HT1080 (cell line): Measurements from ENCODE around the gene TNRC6B. TPM values are rescaled to one million over a fixed set of nuclear protein-coding genes. Genes with fewer than 3 reads are reported as not detected.
"Not testable (repeated sequence)": the region's sequence is repeated elsewhere in the genome, so short reads cannot be mapped to it uniquely, and the experiment has no call there.

ENCODE experiments used
- DNase-seq: peaks from one replicate; pipeline ENCODE4 v3.0.0-alpha.2; 2015; ENCODE audit warnings: low read depth
- polyA plus RNA-seq, 2 experiments: library from polyadenylated mRNA; depleted of rRNA; stranded (reverse); fragments of >200 nt; gene quantifications; 2 replicates each; pipeline ENCODE4 v1.2.3, GENCODE V29; 2015
- total RNA-seq: library from RNA; depleted of rRNA; stranded (reverse); fragments of >200 nt; shearing (Covaris generic); gene quantifications from 2 replicates; pipeline ENCODE4 v1.2.3, GENCODE V29; 2014; rRNA removed

The TNRC6B gene
- 13.7 and 19.3 TPM in 2 replicates for total RNA-seq
- 5.1 and 7.8 TPM in 2 replicates for polyA plus RNA-seq (2015; cell fraction: cytosol; rRNA removed)
- 12.9 and 28.3 TPM in 2 replicates for polyA plus RNA-seq (2015; cell fraction: nucleus; rRNA removed)

GRCh38 chr22:40177738-40178416 lies at the start of gene TNRC6B:
Gene TNRC6B, plus strand, starts transcription at chr22:40177925. Its CDS starts 211 bp downstream, at chr22:40178136.
- peak; percentile 96 for DNase-seq

GRCh38 chr22:40128989-40129388 lies 48.7 kb upstream of the TNRC6B start:
- no peak for DNase-seq

GRCh38 chr22:40137132-40137531 lies 40.6 kb upstream of the TNRC6B start:
- no peak for DNase-seq

DNA sequence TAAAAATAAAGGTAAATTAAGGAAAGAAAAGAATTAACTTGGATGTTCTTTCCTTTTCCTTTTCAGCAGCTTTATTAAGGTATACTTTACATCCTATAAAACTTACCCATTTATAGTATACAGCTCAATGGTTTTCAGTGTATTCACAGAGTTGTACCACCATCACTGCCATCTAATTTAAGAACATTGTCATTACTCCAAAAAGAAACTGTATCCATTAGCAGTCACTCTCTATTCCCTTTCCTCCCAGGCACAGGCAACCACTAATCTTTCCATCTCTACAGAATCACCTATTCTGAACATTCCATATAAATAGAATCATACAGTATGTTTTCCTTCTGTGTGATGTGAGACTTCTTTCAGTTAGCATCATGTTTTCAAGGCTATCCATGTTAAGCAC lies 38.9 kb upstream of the TNRC6B start:
- DNase-seq: no peak

DNA sequence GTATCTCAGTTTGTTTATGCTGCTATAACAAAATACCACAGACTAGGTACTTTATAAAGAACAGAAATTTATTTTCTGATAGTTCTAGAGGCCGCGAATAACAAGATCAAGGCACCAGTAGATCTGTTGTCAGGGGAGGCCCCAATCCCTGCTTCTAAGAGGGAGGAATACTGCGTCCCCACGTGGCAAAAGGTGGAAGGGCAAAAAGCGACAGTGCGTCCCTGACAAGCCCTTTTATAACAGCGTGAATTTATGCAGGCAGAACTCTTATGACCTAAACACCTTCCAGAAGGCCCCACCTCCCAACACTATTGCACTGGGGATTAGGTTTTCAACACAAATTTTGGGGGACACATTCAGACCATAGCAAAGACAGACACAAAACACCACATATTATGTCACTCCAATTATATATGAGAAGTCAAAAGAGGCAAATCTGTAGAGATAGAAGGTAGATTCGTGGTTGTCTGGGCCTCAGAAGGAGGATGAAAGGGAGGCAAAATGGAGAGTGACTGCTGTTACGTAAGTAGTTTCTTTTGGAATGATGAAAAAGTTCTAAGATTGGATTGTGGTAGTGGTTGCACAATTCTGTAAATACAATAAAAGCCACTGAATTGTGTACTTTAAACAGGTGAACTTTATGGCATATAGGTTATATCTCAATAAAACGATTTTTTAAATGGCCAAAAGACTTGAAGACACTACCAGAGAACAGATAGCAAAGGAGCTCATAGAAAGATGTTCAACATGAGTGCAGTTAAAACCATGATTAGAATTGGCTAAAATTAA lies 30.1 kb upstream of the TNRC6B start:
- no peak for DNase-seq

DNA sequence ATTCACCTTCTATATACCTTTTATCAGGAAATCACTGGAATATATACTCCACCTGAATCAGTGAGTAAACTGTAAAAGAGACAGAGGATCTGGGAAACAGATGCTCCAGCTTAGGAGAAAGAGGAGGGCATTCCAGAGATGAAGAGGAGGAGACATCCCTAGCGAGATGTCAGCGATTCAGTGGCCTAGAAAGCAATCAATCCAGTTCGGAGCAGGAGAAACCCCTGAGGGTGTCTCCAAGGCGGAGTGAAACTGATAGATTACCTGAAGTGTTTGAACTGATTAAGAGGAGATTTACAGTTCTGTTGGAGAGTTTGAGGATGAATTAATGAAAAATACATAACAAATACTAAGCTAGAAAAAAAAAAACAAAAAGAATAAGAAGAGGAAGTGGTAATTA lies 24.5 kb upstream of the TNRC6B start:
- no peak for DNase-seq

DNA sequence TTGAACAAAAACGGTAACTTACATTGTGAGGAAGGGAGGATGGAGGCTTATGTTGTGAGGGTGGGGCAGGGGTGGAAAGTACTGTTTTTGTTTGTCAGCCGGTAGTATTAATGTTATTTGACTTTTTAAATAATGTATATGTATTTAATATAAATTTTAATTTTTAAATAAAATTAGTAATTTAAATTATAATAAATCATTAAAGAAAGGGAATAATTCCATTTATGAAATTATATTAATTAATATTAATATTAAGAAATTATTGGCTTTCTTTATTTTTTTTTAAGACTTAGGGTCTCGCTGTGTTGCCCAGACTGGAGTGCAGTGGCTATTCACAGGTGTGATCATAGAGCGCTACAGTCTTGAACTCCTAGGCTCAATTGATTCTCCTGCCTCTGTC lies 24.0 kb upstream of the TNRC6B start:
- no peak for DNase-seq

- DNase-seq: peak; percentile 70
These were observed 21.7 kb upstream of the TNRC6B start for GRCh38 chr22:40156001-40156516.

DNA sequence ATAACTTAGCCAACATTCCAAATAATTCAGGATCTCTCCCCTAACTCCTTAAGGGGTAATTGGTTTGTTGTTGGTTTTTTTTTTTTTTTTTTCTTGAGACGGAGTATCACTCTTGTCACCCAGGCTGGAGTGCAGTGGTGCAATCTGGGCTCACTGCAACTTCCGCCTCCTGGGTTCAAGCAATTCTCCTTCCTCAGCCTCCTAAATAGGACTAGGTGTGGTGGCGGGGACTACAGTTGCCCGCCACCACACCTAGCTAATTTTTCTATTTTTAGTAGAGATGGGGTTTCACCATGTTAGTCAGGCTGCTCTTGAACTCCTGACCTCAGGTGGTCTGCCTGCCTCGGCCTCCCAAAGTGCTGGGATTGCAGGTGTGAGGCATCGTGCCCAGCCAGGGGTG lies 21.0 kb upstream of the TNRC6B start:
- DNase-seq: not testable (repeated sequence)

GRCh38 chr22:40157330-40157945 lies 20.3 kb upstream of the TNRC6B start:
- no peak for DNase-seq

DNA sequence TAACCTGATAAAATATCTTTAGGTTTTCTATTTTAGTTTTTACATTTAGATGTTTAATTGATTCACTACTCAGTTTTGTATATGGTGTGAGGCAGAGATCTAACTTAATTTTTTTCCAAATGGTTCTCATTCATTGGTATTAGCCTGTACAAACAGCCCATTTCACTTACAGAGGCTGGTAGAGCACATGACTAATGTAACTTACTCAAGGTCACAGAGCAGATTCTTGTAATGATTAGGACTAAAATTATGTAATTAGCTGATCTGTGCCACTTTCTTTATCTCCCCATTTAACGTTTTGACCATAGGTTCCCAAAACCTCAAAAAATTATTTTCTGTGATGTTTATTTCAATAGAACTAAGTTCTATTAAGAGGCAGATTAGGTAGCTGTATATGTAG lies 16.5 kb upstream of the TNRC6B start:
- DNase-seq: no peak

GRCh38 chr22:40165537-40165936 lies 12.2 kb upstream of the TNRC6B start:
- not testable (repeated sequence) for DNase-seq

DNA sequence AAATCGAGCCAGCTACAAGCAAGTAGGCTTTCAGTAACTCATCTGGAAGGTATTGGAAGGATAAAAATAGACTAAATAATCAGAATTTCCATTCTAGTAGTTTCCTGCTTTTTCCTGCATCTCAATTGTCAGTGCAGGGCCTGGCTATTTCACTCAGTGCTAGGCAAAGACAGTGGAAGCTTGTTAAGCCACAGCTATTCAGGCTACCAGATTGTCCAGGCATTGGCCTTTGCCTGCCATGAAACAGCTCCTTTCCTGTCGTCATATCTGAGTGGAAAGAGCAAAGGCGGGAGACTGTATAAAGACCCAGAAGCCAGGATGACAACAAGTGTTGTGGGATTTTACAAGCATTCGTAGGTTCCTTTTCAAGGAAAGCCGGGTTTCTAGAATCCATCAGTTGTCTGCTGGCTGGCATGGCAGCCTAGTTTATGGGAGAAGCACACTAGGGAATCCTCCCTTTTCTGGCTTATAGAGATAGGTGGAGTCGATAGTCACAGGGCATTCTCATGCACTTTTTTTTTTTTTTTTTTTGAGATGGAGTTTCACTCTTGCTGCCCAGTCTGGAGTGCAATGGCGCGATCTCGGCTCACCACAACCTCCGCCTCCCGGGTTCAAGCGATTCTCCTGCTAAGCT lies 2.0 kb upstream of the TNRC6B start:
- no peak for DNase-seq

GRCh38 chr22:40176921-40177737 lies 596 bp upstream of the TNRC6B start:
- DNase-seq: peak; percentile 72

DNA sequence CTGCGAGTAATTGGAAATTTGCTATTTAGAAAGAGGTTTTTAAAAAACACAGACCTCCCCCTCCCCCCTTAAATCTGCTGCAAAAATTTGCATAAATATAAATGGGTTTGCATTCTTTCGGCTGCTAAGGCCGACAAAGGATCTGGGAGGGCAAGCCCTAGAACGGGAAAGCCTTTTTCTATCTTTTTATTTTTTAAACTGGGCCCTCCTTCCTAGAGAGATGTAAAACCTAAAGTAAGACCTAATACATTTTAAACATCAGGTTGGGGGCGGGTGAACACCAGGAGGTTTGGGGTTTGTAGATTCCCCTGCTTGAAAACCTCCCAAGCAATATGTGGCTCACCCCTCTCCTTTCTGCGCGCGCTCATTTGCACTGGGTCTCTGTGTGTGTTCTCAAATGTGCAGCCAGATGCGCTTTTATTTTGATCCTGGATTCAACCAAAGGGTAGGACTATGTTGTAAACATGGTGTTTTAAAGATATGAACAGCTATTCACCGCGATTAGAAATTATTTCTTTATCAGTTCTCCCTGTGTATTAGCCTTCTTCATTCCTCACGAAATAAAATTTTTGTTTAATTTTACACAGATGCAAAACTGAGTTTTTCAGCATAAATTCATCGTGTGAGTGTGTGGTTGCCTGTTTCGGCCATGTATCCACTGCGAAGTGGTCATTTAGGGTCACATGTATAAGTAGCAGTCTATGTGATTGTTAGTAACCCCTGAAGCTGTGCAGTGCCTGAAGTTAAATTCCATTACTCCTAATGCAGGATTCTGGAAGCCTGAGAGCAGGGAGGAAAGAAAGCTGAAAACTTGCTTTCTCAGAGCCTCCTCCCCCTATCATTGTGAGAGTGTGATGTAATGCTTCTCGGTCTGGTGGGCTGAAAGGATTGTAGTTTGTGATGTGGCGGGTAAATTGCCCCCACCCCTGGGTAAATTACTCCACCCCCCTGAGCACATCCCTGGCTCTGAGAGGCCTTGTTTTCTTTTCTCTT lies 988 bp downstream of the TNRC6B start:
- DNase-seq: peak; percentile 42

DNA sequence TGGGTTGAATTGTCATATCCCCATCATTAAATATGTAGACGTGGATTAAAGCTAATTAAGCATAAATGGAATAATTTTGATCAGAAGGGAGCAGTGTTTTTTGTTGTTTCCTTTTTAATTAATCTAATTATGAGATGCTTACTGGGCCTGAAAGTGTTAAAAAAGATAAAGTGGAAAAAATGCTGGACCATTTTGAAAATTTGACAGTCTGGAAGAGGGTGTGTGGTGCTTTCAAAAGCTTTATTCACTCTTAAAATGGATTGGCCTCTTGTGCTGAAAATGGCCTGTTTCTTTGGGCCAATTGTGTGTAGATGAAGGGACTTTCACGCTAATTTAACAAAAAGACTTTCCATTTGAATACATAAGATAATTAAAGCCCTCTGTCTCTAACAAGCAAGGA lies 1.8 kb downstream of the TNRC6B start:
- DNase-seq: no peak

DNA sequence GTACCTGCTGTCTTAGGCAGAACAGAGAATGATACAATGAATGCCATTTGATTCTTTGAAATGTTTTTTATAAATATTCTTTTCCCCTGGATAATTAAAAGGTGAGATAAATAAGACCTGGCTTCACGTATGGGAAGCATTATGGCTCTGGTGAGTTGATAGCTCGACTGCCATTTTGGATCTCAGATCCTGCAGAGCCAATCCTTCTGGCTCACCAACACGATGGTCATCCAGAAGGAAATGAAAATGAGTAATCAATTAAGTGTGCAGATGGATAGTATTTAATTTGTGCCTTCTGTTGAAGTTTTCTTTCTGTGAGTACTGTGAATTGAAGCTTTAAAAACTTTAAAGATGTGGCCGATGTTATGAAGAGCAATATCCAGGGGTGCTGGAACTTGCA lies 2.7 kb downstream of the TNRC6B start:
- no peak for DNase-seq

DNA sequence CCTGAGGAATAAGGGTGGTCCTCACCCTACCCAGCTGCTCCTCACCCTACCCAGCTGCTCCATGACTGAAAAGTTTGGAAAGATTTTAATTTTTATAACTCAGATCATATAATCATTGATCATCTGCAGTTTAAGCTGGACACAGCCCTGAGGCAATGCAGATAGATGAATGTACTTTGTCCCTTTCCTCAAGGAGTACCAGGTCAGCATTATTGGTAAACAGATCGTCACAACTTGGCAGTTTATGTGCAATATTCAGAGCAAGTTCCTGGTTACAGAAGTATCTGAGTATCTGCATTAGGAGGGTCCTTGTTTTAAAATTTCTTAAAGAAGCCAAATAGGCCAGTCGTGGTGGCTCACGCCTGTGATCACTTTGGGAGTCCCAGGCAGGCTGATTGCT lies 3.6 kb downstream of the TNRC6B start:
- no peak for DNase-seq

GRCh38 chr22:40182231-40182835 lies 4.6 kb downstream of the TNRC6B start:
- DNase-seq: no peak
